GM15510 (cell line): ENCODE data around the gene FOXI1.

Experiments
- POLR2A ChIP-seq: IDR thresholded peaks from 3 replicates; pipeline ENCODE4 v1.6.1; 2011; ENCODE audit warnings: borderline replicate concordance; ENCODE audit not compliant: insufficient read length; ENCODE audit errors: extremely low read depth

The FOXI1 gene

DNA sequence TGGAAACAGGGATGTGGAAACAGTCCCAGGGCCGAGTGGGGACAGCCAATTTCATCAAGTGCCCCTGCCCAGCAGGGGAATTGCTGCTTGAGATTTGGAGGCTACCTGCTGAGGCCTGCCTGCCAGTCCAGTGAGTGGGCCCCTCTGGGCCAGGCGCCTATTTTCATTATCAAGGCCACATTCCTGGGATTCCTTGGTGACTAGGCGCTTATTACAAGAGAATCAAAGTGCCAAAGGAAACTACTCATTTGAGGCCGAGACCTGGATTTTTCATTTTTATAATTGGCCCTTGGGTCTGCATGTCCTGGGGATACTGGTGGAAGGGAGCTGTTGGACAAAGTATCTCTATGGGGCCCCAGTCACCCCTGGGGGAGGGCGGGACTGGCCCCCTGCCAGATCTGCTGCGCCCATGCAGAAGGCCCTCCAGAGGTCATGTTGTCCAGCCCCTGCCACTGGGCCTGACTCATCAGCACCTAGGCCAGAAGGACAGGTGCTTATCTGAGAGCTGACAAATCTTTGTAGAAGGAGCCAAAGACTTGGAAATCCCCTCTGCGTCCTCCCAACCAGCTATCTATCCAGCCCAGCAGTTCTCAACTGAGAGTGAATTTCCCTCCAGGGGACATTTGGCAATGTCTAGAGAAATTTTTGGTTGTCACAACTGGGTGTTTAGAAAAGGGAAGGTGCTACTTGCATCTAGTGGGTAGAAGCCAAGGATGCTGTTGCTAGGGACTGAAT lies 45.6 kb downstream of the FOXI1 start:
- TF ChIP-seq POLR2A, result no peak

DNA sequence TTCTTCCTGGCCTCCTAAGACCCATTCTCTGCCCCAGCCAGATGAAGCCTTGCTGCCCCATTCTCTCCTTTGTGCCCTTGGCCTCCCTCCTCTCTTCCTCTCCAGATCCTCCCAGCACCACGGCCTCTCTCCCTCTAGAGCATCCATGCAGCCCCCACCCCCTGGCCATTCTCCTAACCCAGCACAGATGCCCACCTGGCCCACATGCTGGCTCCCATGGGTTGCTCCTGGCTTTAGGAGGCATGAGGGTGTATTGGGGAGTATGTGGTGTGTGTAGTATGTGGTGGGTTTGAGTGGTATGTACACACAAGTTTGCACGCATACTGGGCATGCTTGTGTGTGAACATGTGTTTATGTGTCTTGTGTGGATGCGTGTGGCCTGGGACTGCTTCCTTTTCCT lies 47.1 kb downstream of the FOXI1 start:
- no peak for TF ChIP-seq POLR2A

DNA sequence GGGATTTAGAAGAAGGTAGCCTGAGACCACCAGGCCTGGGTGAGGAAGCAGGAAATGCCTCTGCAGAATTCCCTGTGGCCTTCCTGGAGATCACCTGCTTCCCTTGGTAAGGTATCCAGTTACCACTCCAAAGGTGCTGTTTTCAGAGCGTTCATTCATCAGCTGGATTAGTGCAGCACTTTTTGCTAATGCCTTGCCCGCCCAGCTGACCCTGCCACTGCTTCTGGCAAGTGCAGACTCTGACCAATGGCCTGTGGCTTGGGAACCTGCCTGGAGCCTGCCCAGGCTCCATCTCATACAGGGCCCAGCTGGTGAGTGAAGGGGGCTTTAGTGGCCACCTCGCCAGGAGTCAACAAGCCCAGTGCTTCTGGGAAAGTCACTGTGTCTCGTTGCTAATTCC lies 48.6 kb downstream of the FOXI1 start:
- TF ChIP-seq POLR2A, result no peak

DNA sequence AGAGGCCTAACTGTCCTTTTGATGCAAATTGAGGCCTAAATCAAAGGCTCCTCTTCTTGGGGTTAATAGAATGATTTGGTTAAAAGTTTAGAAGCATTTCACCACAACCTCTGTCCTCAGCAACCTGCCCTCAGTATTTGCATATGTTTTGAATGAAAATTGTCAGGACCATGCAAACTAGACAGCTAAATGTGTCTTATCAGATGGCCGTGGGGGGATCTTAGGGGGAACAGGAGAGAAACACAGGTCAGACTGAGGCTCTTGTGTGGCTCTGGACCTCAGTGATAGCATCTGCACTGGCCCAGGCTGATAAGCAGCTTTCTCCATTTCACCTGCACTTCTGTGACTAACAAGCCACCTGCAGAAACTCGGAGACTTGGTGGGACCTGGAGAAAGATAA lies 49.0 kb downstream of the FOXI1 start:
- no peak for TF ChIP-seq POLR2A

DNA sequence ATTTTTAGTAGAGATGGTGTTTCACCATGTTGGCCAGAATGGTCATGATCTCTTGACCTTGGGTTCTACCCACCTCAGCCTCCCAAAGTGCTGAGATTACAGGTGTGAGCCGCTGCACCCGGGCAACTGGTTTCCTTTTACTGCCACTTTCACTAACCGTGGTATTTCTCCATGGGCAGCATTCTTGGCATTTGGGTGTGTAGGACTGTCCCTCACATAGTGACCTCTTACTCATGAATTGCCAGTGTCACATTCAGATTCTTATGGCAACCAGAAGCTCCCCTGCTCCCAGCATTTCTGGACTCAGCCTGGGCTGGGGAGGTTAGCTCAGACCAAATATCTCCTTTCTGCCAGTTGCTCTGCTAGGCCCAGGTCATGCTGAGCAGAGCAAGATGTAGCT lies 50.1 kb downstream of the FOXI1 start:
- no peak for TF ChIP-seq POLR2A

DNA sequence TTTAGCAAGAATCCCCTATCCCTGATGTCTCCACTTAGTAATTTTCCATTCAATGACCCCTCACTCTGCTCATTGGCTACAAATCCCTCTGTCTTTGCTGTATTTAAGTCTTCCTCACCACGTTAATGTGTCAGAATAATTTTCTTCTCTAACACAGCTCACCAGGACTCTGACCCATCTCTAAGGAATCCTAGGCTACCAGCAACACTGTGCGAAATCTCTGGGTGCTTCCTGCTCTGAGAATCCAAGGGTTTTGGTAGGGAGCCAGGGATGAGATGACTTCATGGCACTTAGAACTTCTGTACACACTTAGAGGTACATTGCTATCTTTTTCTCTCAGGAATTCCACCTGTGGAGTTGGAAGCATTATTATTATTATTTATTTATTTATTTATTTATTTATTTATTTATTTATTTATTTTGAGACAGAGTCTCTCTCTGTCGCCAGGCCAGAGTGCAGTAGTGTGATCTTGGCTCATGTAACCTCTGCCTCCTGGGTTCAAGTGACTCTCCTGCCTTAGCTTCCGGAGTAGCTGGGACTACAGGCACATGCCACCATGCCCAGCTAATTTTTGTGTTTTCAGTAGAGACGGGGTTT lies 53.5 kb downstream of the FOXI1 start:
- TF ChIP-seq POLR2A, result no peak
